Stimulated activated CD4-positive, alpha-beta T cell treated with anti-CD3 and anti-CD28 coated beads, Interleukin-1b, Interleukin-23, amount 100 ng/mL, for 48 hours (primary cell): ENCODE data around the gene TPSG1.
"Not testable (repeated sequence)": the region's sequence is repeated elsewhere in the genome, so short reads cannot be mapped to it uniquely, and the experiment has no call there.

ENCODE experiments used
- DNase-seq: peaks from one replicate; pipeline ENCODE4 v3.0.0-alpha.2; 2020

Gene TPSG1

GRCh38 chr16:1256296-1256873 lies 31.3 kb upstream of the TPSG1 start:
- DNase-seq: not testable (repeated sequence)

GRCh38 chr16:1255276-1256122 lies 30.4 kb upstream of the TPSG1 start, which contains the start of gene TPSD1:
Gene TPSD1 (plus strand): TSS chr16:1256069. CDS start chr16:1256281, 212 bp downstream.
- not testable (repeated sequence) for DNase-seq

- not testable (repeated sequence) for DNase-seq
These were observed 29.8 kb upstream of the TPSG1 start for GRCh38 chr16:1254821-1255220.

- DNase-seq: not testable (repeated sequence)
These were observed 28.8 kb upstream of the TPSG1 start for GRCh38 chr16:1253701-1254364.

GRCh38 chr16:1249031-1249755 lies 24.1 kb upstream of the TPSG1 start:
- not testable (repeated sequence) for DNase-seq

- not testable (repeated sequence) for DNase-seq
These were observed 23.0 kb upstream of the TPSG1 start for GRCh38 chr16:1247903-1248537.

- no peak for DNase-seq
These were observed 20.5 kb upstream of the TPSG1 start for GRCh38 chr16:1245452-1246020.

GRCh38 chr16:1244881-1245280 lies 19.8 kb upstream of the TPSG1 start:
- DNase-seq: no peak

- not testable (repeated sequence) for DNase-seq
These were observed 19.1 kb upstream of the TPSG1 start for GRCh38 chr16:1243907-1244850.

- DNase-seq: not testable (repeated sequence)
These were observed 18.3 kb upstream of the TPSG1 start for GRCh38 chr16:1243363-1243762.

- DNase-seq: not testable (repeated sequence)
These were observed 16.0 kb upstream of the TPSG1 start for GRCh38 chr16:1241081-1241480.

GRCh38 chr16:1240436-1240835 lies 15.4 kb upstream of the TPSG1 start, which contains the start of gene TPSAB1:
Gene TPSAB1 (plus strand): TSS chr16:1240705. CDS start chr16:1240939, 234 bp downstream.
- DNase-seq: not testable (repeated sequence)

GRCh38 chr16:1239575-1239974 lies 14.5 kb upstream of the TPSG1 start:
- not testable (repeated sequence) for DNase-seq

GRCh38 chr16:1238909-1239308 lies 13.8 kb upstream of the TPSG1 start:
- not testable (repeated sequence) for DNase-seq

GRCh38 chr16:1237990-1238389 lies 12.9 kb upstream of the TPSG1 start:
- DNase-seq: no peak

GRCh38 chr16:1236659-1237058 lies 11.6 kb upstream of the TPSG1 start:
- not testable (repeated sequence) for DNase-seq

GRCh38 chr16:1232049-1232748 lies 7.1 kb upstream of the TPSG1 start:
- DNase-seq: not testable (repeated sequence)

GRCh38 chr16:1231301-1231700 lies 6.2 kb upstream of the TPSG1 start:
- DNase-seq: not testable (repeated sequence)

GRCh38 chr16:1230471-1231212 lies 5.6 kb upstream of the TPSG1 start:
- not testable (repeated sequence) for DNase-seq
